Motor neuron (in vitro differentiated cells): ENCODE results near the gene ZNF606. TPM values are rescaled to one million over a fixed set of nuclear protein-coding genes. Genes with fewer than 3 reads are reported as not detected.

Source experiments
- ATAC-seq, 8 experiments: fragments of 200-7000 bp; cut with Tn5 transposase; replicated peaks in 6 of 8; 2 replicates each; pipeline ENCODE4 v1.8.0; 2021; ENCODE audit warnings: mild to moderate bottlenecking in 8 of 8, moderate library complexity in 8 of 8
- H3K27ac ChIP-seq, 2 donors: fragments of 250-450 bp; sonication (Bioruptor Pico); 2 replicates each; pipeline ENCODE4 v1.9.0; 2021; ENCODE audit warnings: antibody characterized with exemption in 2 of 2, mild to moderate bottlenecking in 2 of 2, moderate library complexity in 1 of 2
- H3K4me1 ChIP-seq, 2 donors: fragments of 250-450 bp; sonication (Bioruptor Pico); replicated peaks in 1 of 2; 2 replicates each; pipeline ENCODE4 v1.6.1; 2021; ENCODE audit warnings: antibody characterized with exemption in 2 of 2, mild to moderate bottlenecking in 2 of 2, moderate library complexity in 1 of 2
- H3K4me3 ChIP-seq, 5 donors: fragments of 250-450 bp; sonication (Bioruptor Pico); 2 replicates each; pipeline ENCODE4 v1.9.0; 2021; ENCODE audit warnings: antibody characterized with exemption in 5 of 5, mild to moderate bottlenecking in 5 of 5, moderate library complexity in 4 of 5
- WGBS, 10 experiments: fragments of 450-650 bp; shearing (Covaris generic); methylation state at CpG; one replicate each; pipeline ENCODE4 v1.0.0; 2022; 5-methylcytosine and 5-hydroxymethylcytosine counted together
- in situ Hi-C, 9 experiments: fragments of 400-800 bp; cut with MboI; loops; one replicate each; pipeline ENCODE4 v1.15.0; 2021; ENCODE audit warnings: low sequenced_read_pairs in 9 of 9, low pct_unique_long_range_greater_than_20kb in 2 of 9; ENCODE audit not compliant: unreplicated experiment in 9 of 9
- total RNA-seq, 8 experiments: library from RNA; unstranded; fragments of 300-600 nt; gene quantifications; 2 replicates each; pipeline versions ENCODE4 v1.2.3 to v1.2.4, GENCODE V29; 2022

The ZNF606 gene
- 10 to 100 TPM in 6 of 8 experiments, 1 to 10 TPM in 2; 7.1 to 28.2 (median 20.2) TPM for total RNA-seq

- in situ Hi-C loops = no loop called here
- H3K27ac ChIP-seq = peak within 1 kb of the TSS; percentile 97 to 98
- peak within 1 kb of the TSS; percentile 80 to 98 (median 82) for H3K4me3 ChIP-seq
- 0 to 2% (median 0%) methylated on average over 2 to 16 of the region's 91 CpGs; no CpG with 5 or more reads in 5 of the 10 experiments for WGBS, 10 experiments
- peaks cover 4 to 9% of the 10 kb centered on the region in 2 donors for H3K4me1 ChIP-seq
- peak; percentile 96 to 100 (median 98) for ATAC-seq
Observed at GRCh38 chr19:58002384-58003173, at the start of gene ZNF606. TSS of gene ZNF606 (minus strand) at chr19:58002820. CDS start at chr19:58001319, 1,501 bp downstream.

DNA sequence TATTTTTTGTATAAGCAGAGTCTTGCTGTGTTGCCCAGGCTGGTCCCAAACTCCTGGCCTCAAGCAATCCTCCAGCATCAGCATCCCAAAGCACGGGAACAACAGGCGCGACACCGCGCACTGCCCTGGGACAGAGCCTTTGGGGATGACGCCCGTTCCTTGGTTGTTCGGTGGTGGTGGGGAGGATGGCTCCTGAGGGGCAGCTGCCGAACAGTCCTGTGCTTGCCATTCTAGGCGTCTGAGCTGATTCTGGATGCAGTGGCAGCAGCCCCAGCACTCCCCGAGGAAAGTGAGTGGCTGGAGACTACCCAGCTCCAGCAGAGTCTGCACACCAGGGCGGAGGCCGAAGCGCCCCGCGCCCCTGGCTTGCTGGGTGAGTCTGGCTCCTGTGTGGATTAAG lies 49.6 kb upstream of the ZNF606 start:
- Histone ChIP-seq H3K4me1 (no peaks in the 10 kb centered on the region), H3K27ac (no peak overlapping the region), H3K4me3 (no peak overlapping the region)
- ATAC-seq = no peak
- in situ Hi-C loops = no loop called here
- 60 to 85% (median 80%) methylated on average over 1 to 10 of the region's 16 CpGs; no CpG with 5 or more reads in 7 of the 10 experiments for WGBS, 10 experiments

GRCh38 chr19:58047672-58048071 lies 45.1 kb upstream of the ZNF606 start:
- 37 to 100% (median 81%) methylated on average over 1 to 9 of the region's 12 CpGs for WGBS, 10 experiments
- Histone ChIP-seq H3K4me3 (no peak overlapping the region), H3K27ac (no peak overlapping the region), H3K4me1 (no peaks in the 10 kb centered on the region)
- no peak for ATAC-seq
- in situ Hi-C loops = no loop called here

- in situ Hi-C loops = no loop called here
- no peak overlapping the region for H3K27ac ChIP-seq
- 20 to 80% (median 48%) methylated on average over 1 to 2 of the region's 7 CpGs; no CpG with 5 or more reads in 6 of the 10 experiments for WGBS, 10 experiments
- ATAC-seq = no peak
- no peaks in the 10 kb centered on the region for H3K4me1 ChIP-seq
- H3K4me3 ChIP-seq = no peak overlapping the region
Observed at GRCh38 chr19:58046856-58047255, 44.2 kb upstream of the ZNF606 start.

DNA sequence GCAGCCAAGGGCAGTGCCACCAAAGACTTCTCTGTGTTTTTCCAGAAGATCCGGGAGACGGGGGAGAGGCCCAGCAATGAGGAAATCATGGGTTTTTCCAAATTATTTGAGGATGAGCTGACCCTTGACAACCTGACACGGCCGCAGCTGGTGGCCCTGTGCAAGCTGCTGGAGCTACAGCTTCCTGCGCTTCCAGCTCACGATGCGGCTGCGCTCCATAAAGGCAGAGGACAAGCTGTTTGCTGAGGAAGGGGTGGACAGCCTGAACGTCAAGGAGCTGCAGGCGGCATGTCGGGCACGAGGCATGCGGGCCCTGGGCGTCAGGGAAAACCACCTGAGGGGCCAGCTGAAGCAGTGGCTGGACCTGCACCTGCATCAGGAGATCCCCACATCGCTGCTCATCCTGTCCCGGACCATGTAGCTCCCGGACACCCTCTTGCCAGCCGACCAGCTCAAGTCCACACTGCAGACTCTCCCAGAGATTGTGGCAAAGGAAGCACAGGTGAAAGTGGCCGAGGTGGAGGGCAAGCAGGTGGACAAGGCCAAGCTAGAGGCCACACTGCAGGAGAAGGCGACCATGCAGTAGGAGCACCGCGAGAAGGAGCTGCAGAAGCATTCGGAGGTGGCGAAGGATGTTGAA lies 42.9 kb upstream of the ZNF606 start:
- no peak for ATAC-seq
- Histone ChIP-seq H3K4me3 (no peak overlapping the region), H3K4me1 (no peaks in the 10 kb centered on the region), H3K27ac (no peak overlapping the region)
- in situ Hi-C loops = no loop called here
- 47 to 83% (median 63%) methylated on average over 1 to 17 of the region's 24 CpGs; no CpG with 5 or more reads in 4 of the 10 experiments for WGBS, 10 experiments

GRCh38 chr19:58044886-58045285 lies 42.3 kb upstream of the ZNF606 start:
- WGBS, 10 experiments = 60 to 91% (median 86%) methylated on average over 1 to 9 of the region's 26 CpGs; no CpG with 5 or more reads in 5 of the 10 experiments
- no peak for ATAC-seq
- in situ Hi-C loops = no loop called here
- Histone ChIP-seq H3K4me3 (no peak overlapping the region), H3K4me1 (no peaks in the 10 kb centered on the region), H3K27ac (no peak overlapping the region)

- WGBS, 10 experiments = 54 to 100% (median 87%) methylated on average over 1 to 22 of the region's 42 CpGs; no CpG with 5 or more reads in 1 of the 10 experiments
- no peak overlapping the region for H3K27ac ChIP-seq
- in situ Hi-C loops = no loop called here
- ATAC-seq = no peak
- no peak overlapping the region for H3K4me3 ChIP-seq
- H3K4me1 ChIP-seq = no peaks in the 10 kb centered on the region
Observed at GRCh38 chr19:58044391-58044790, 41.8 kb upstream of the ZNF606 start.

- no peak for ATAC-seq
- 0 to 93% (median 55%) methylated on average over 1 to 29 of the region's 54 CpGs; no CpG with 5 or more reads in 2 of the 10 experiments for WGBS, 10 experiments
- in situ Hi-C loops = no loop called here
- peaks cover 9 to 16% of the 10 kb centered on the region in 2 donors for H3K4me1 ChIP-seq
- no peak overlapping the region for H3K27ac ChIP-seq
- no peak overlapping the region for H3K4me3 ChIP-seq
Observed at GRCh38 chr19:58042495-58043340, 40.1 kb upstream of the ZNF606 start.

- H3K4me3 ChIP-seq = no peak overlapping the region
- ATAC-seq = no peak
- WGBS, 10 experiments = 19 to 90% (median 78%) methylated on average over 3 to 10 of the region's 21 CpGs; no CpG with 5 or more reads in 6 of the 10 experiments
- H3K4me1 ChIP-seq = peaks cover 9 to 16% of the 10 kb centered on the region in 2 donors
- in situ Hi-C loops = no loop called here
- H3K27ac ChIP-seq = no peak overlapping the region
Observed at GRCh38 chr19:58040751-58041525, 38.3 kb upstream of the ZNF606 start.

- WGBS, 10 experiments = 0 to 43% (median 28%) methylated on average over 1 to 3 of the region's 8 CpGs; no CpG with 5 or more reads in 6 of the 10 experiments
- Histone ChIP-seq H3K27ac (peak overlapping the region; percentile 73 to 77), H3K4me3 (no peak overlapping the region), H3K4me1 (peaks cover 9 to 21% of the 10 kb centered on the region in 2 donors)
- in situ Hi-C loops = no loop called here
- peak in 5 of 8 experiments; percentile 39 to 80 (median 67) for ATAC-seq
Observed at GRCh38 chr19:58038688-58039204, 36.1 kb upstream of the ZNF606 start.

GRCh38 chr19:58037927-58038687 lies 35.5 kb upstream of the ZNF606 start:
- in situ Hi-C loops = no loop called here
- Histone ChIP-seq H3K4me3 (no peak overlapping the region), H3K4me1 (peaks cover 9 to 25% of the 10 kb centered on the region in 2 donors), H3K27ac (peak overlapping the region; percentile 73 to 77)
- ATAC-seq = peak in 3 of 8 experiments; percentile 2 to 6 (median 5)
- 6 to 57% (median 23%) methylated on average over 4 to 7 of the region's 44 CpGs; no CpG with 5 or more reads in 6 of the 10 experiments for WGBS, 10 experiments
